DMS153 treated with DMSO at 0.1 percent for 48 hours (cell line): ENCODE results near the gene KRT34.
"Not testable (repeated sequence)": the region's sequence is repeated elsewhere in the genome, so short reads cannot be mapped to it uniquely, and the experiment has no call there.

Experiments used
- DNase-seq: peaks from one replicate; lab custom pipeline; 2025; ENCODE audit not compliant: unreplicated experiment; lab: John Stamatoyannopoulos, UW

KRT34 gene

DNA sequence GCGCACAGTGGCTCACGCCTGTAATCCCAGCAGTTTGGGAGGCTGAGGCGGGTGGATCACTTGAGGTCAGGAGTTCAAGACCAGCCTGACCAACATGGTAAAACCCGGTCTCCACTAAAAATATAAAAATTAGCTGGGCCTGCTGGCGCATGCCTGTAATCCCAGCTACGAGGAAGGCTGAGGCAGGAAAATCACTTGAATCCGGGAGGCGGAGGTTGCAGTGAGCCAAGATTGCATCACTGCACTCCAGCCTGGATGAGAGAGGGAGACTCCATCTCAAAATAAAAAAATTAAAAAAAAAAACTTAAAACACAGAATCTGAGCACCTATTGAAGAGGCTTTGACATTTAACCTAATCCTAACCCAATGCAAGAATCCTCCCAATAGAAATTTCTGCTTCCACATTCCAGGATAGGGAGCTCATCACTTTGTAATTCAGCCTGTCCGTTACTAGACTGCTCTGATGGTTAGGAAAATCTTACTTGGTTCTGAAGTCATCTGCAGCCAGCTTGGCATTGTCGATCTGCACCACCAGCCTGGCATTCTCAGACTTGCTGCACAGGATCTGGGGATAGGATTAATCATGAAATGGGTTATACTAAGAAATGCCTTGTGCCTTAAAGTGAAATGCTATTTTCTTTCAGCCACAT, 14.6 kb downstream of the KRT34 start:
- DNase-seq: no peak

DNA sequence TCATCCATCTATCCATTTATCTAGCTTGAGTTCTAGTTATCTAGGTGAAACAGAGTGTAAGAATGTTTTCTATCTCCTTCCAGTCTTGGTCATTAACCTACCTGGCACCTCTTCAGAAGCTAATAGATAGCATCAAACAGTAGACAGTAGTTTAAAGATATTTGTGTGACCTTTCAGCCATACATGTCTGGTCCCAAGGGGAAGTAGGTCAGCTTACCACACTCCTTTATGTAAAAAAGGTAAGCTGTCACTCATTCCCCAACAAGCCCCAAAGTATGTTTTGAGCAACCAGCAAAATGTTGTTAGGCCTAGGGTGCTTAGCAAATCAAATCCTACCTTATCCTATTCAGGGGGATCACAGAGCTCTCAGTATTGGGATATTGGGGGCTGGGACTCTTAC, 16.0 kb downstream of the KRT34 start:
- no peak for DNase-seq

- no peak for DNase-seq
Observed at GRCh38 chr17:41363881-41364280, 18.2 kb downstream of the KRT34 start.

DNA sequence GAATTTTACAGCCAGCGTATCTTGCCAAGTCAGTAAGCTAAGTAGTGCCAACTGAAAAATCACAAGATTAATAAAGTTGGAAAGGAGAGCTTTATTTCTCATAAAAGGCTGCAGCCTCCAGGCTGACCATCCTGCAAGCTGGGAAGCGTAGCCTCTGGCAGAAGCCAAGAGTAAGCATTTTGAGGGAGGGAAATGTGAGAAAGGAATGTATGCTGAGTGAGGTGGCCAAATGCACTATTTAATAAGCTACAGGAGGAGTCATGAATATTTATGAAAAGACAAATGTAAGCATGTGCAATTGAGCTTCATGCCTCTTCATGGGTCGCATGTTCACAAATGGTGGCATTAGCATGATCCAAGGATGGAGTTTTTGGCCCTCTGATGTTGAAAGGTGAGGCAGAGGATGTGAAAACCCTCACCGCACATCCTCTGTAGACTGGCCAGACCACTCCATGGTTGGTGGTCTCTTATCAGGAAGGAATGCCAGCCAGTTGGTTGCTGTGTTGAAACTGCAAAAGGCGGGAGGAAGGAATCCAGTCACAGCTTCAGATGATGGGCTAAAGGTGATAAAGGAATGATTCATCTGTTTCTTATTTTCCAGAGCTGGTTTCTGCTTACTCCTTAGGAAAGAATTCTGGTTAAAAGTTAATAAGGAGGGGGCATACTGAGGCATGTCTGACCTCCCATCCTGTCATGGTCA, 21.7 kb downstream of the KRT34 start:
- DNase-seq: no peak

GRCh38 chr17:41354536-41354935, 27.6 kb downstream of the KRT34 start:
- no peak for DNase-seq

- DNase-seq: no peak
Observed at GRCh38 chr17:41352597-41353366, 29.3 kb downstream of the KRT34 start.

- no peak for DNase-seq
Observed at GRCh38 chr17:41351177-41351576, 30.9 kb downstream of the KRT34 start.

GRCh38 chr17:41350381-41350878, 31.7 kb downstream of the KRT34 start, which contains the start of gene KRT33A:
TSS of gene KRT33A (minus strand) at chr17:41350828. CDS start at chr17:41350767, 61 bp downstream.
- not testable (repeated sequence) for DNase-seq

DNA sequence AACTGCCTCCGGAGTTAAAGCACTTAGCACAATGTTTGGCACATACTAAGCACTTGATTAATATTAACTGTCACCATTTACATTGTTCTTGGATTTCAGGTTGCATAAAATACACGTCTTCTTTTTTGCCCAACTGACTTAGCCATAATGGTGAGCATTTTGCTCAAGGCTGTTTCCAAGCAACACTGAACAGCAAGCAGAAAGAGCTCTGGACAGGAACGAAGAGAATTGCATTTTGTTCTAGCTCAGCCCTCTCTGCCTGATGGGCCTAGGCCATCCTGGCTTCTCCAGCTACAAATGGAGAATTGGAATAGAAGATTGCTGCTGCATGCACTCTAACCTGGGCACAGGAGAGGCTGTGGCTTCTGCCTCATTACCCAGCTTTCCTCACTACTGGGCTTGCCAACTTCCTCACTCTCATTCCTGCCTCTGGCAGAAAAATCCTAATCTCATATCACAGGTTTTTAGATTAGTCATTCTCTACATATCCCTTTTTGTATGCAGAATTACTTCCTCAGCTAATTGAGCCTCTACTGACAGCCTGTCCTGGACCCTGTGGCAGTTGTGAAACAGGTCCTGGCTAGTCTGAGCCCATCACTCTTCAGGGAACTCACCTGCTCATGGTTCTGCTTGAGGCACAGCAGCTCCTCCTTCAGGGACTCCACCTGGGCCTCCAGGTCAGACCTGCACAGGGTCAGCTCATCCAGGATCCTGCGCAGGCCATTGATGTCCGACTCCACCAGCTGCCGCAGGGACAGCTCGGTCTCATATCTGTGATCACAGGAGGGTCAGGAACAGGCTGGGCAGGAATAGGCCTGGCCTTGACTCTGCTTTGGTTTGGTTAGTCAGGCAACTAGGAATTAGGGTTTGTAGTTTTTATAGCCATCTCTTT, 34.0 kb downstream of the KRT34 start:
- no peak for DNase-seq

- not testable (repeated sequence) for DNase-seq
Observed at GRCh38 chr17:41346421-41346820, 35.7 kb downstream of the KRT34 start.

GRCh38 chr17:41345992-41346391, 36.1 kb downstream of the KRT34 start:
- no peak for DNase-seq

DNA sequence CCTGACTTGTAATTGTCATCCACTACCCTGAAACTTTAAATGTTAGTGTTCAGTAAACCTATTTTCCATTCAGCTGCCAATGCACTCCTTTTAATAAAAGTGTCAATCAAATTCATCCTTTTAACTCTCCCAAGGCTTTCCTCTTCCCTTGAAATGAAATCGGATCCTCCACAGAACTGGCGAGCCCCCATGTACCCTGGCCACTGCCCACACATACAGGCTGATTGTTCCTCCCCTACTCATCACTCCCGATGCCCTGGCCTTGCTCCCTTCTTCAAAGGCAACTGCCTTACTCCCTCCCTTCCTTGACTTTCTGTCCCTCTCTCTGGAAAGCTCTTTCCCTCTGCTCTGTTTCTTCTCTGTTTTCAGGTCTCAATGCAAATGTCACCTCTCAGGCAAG, 39.1 kb downstream of the KRT34 start:
- no peak for DNase-seq

- DNase-seq: no peak
Observed at GRCh38 chr17:41340934-41341861, 40.9 kb downstream of the KRT34 start.

DNA sequence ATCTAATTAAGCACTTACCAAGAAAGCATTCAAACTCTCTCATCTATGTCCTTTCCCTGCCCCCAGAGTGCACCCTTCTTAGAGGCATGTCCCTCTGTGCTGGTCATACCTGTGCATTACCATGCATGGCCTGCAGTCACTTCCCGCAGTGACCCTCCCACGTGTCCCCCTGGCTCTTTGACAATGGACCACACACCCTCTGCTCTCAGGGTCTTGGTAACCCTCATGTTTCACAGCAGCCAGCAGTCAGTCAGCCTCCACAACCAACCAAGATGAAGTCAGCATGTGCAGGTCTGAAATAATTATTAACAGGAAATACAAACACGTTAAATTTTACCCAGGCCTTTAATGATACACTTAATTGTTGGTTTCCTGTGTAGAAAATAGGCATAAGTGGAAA, 41.6 kb downstream of the KRT34 start:
- no peak for DNase-seq

DNA sequence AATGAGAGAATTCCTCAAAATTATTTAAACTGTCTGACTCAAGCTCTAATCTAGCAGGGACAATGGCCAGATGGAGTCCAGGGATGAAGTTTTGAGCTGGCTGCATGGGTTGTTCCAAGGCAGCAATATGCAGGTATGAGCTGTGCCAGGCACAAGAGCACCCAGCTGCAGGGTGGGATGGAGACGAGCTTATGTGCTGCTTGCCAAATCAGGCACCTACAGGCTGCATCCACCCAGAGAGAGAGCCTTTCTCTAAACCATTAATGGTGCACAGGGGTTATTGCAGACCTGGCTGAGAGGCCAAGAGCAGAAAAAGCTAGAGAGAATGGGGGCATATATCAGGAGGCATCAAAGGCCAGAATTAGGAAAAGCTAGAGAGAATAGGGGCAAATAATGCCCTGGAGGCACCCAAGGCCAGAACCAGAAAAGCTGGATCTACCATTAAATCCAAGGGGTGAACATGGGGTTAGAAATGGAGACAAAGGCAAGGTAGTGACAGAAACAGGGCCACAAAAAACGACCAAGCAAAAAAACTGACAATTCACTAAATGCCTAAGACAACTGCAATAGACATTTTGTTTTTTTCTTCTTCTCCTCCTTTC, 42.4 kb downstream of the KRT34 start:
- no peak for DNase-seq

- no peak for DNase-seq
Observed at GRCh38 chr17:41338961-41339485, 43.1 kb downstream of the KRT34 start.

DNA sequence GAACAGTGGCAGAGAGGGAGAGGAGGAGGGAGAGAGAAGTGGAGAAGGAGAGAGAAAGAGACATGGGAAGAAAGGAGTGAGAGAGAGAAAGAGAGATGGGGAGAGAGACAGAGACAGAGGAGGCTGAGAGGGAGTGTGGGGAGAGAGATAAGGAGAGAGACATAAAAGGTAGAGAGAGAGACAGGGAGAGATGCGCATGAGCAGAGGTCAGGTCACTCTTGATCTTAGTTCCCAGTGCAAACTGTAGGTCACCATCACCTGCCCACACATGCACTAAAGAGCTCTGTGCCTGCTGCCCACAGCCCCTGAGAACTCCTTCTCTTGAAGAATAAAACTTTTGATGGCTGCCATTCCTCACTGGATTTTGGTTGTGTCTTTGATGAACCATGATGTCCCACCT, 46.4 kb downstream of the KRT34 start:
- DNase-seq: no peak

DNA sequence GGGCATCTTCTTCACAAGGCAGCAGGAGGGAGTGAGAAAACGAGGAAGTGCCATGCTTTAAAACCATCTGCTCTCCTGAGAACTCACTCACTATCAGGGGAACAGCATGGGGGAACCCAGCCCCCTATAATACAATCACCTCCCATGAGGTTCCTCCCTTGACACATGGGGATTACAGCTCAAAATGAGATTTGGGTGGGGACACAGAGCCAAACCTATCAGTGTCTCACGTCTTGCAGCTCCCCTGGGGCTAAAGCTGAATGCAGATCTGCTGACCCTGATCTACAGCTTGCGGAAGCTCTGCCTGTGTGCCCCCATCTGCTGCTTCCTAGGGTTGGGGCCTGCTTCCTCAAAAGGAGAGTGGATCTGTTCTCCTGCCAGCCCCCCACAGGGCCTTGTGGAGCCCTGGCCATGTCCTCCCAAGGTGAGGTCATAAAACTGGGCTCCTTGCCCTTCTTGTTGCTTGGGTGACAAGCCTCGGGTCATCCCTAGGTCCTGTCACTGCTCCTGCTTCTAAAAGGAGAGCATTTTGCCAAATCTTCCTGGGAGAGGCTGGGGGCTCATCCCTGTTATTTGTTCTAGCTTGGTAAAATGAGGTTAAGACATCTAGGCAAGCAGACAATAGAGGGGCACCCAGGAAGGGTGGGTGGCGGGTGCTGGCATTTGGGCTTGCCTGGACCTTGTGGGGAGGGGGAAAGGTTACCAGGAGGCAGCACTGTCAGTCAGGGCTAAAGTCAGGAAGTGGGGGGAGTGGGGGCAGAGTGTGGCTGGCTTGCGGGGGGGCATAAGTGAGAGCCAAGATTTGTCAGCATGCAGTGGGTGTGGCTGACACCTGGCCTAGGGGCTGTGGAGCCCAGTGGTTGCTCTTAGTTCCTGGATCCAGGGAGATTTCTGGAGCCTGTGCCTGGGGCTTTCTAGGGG, 47.5 kb downstream of the KRT34 start:
- DNase-seq: no peak
